ENCODE data around the gene SCYL1.

SCYL1 gene

DNA sequence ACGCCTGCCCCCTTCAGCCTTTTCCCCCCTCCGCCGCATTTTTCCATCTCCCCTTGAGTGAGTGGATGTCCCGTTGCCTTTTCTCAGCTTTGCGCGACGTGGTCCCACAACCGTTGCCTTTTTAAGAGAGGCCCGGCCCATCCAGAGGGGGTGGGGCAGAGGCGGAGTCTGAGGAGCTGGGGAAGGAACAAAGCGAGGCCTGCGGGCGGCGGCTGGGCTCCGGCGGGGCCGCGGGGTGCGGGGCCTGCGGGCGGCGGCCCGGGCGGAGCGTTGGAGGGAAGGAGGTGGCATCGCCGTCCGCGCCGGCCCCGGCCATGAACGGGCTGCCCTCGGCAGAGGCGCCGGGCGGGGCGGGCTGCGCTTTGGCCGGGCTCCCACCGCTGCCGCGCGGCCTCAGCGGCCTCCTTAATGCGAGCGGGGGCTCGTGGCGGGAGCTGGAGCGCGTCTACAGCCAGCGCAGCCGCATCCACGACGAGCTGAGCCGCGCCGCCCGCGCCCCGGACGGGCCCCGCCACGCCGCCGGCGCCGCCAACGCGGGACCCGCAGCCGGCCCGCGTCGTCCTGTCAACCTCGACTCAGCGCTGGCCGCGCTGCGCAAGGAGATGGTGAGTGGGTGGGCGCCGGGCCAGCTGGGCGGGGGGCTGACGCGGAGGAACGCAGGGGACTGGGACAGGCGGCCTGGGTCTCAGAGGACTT, 47.6 kb downstream of the SCYL1 start, which contains the start of gene FAM89B:
Gene FAM89B, plus strand, starts transcription at position 183 of the 696 bp plus-strand sequence. Its CDS starts 132 bp downstream, at position 315.
- no peak for FAIRE-seq

DNA sequence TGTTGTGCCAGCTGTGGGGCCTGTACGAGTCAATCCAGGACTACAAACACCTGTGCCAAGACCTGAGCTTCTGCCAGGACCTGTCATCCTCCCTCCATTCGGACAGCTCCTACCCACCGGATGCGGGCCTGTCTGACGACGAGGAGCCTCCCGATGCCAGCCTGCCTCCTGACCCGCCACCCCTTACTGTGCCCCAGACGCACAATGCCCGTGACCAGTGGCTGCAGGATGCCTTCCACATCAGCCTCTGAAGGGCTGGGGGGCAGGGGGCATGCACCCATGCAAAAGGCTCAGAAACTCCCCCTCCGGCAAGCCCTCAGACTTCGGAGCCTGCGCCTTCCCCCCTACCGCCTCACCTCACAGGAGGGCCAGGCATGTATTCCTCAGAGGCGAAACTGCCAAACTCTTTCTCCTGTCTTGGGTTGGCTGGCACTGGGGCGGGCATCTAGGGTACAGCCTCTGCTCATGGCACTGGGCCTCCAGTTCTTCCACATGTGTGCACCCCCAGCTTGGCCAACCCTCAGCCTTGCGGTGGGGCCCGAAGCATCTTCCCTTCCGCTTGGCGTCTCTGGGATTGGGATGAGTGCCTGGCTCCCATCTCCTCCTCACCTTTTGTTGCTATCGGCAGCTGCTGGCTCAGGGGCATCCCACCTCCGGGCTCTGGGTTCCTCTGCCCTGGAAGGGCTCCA, 48.7 kb downstream of the SCYL1 start:
- no peak for FAIRE-seq

DNA sequence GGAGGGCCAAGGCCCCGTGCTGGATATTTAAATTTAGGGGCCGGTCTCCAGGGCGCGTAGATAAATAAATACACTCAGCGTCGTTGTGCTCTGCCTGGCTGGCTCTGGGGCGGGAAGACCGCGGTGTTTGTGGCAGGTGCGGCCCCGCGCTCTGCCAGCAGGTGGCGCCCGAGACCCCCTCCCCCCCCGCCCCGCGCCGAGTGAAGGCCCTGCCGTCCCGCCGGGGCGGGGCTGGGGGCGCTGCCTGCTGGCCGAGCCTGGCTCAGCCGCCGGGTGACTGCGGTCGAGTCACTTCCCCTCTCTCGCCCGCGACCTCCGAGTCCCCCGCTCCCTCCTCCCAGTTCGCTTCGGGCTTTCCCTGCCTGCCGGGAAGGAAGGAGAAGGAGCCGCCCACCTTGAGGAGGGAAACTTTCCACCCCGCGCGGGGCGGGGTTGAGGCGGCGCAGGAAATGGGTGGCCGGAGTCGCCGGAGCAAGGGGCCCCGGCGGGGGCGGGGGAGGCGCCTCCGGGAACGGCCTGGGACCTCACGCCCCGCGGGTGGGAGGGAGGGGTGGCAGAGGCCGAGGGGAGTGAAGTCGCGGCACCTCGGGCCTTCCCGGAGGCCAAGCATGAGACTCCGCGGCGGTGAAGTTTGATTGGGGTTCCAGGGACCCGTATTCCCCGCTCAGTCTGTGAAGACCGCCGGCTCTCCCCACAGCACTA, 49.4 kb downstream of the SCYL1 start:
- FAIRE-seq, result no peak

DNA sequence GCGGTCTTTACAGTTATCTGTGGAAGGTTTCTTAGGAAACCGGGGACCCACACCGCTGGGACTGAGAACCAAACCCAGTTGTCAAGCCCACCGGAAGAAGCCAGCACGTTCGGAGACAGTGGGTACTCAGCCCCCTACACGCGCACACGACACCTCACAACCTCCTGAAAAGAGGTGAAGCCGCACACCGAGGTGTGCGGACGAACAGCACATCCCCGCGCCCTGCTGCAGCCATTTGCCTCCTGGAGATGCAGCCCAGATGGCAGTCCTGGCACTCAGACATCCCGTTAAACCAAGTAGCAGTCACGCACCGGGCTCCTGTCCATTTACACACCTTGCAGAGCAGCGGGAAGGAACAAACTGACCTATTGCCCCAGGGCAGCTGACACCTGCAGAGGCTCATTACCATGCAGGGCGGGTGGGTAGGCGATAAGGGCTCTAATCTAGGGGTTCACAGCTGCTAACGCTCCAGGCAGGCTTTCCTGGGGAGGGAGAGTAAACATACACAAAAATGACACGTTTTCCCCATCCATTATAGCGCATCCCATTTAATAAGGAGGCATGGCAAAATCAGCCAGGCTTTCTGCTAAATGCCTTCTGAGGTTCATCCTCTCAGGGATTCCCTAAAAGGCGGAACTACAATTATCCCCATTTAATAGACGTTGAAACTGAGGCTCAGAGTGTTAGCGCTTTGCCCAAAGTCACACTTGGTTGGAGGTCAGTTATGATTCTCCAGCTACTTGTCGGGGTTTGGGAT, 50.1 kb downstream of the SCYL1 start:
- no peak for FAIRE-seq

DNA sequence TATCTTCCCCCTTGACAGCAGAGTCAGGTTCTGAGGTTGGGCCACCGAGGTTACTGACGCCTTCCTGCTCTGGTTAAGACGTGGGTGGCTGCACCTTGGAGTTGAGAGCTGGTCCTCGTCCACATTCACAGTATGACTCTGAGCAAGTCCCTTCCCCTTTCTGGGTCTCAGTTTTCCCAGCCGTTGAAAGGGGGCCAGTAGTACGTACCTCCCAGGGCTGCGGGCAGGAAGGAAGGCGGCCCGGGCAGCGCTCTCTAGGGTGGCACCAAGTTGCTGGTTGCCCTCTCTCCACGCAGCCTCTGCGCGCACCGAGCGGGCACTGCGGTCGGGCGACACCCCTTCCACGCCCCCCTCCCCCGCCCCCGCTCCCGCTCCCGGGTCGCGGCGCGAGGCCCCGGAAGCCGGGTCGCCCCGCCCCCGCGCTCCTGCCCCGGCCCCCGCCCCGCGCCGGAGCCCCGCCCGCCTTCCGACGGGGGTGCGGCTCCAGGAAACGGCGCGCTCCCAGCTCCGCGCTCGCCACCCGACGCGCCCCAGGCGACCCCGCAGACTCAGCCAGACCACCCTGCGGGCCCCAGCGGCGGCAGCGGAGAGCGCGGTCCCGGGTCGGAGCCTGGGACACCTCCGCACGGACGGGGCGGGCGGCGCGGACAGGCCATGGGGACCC, 50.8 kb downstream of the SCYL1 start, which contains the start of gene EHBP1L1:
Gene EHBP1L1, plus strand, starts transcription at position 486 of the 664 bp plus-strand sequence. CDS start 250 bp downstream, outside the sequence.
- no peak for FAIRE-seq

DNA sequence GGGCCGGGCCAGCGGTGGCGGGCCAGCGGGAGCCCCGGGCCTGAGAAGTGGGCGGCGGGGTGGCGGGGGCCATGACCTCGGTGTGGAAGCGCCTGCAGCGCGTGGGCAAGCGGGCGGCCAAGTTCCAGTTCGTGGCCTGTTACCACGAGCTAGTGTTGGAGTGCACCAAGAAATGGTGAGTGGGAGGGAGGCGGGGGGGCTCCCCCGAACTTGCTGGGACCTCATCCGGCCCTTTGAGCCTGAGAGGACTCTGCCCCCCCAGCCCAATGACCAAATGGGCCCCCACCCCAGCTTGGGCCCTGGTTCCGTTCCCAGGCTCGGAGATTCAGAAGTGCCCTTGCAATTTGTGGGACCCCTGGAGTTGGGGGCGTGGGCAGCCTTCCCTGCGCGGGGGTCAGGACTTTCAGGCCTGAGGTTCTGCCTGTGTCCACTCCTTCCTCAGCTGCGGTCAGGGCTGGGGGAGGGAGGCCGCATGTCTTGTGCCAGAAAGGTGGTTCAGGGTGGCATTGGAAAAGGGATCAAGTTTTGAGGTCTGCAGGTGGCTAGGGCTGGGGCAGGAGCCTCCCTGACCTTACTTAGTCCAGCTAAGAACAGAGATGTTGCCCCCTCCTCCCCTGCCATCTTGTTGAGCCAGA, 51.5 kb downstream of the SCYL1 start:
- FAIRE-seq, result no peak

DNA sequence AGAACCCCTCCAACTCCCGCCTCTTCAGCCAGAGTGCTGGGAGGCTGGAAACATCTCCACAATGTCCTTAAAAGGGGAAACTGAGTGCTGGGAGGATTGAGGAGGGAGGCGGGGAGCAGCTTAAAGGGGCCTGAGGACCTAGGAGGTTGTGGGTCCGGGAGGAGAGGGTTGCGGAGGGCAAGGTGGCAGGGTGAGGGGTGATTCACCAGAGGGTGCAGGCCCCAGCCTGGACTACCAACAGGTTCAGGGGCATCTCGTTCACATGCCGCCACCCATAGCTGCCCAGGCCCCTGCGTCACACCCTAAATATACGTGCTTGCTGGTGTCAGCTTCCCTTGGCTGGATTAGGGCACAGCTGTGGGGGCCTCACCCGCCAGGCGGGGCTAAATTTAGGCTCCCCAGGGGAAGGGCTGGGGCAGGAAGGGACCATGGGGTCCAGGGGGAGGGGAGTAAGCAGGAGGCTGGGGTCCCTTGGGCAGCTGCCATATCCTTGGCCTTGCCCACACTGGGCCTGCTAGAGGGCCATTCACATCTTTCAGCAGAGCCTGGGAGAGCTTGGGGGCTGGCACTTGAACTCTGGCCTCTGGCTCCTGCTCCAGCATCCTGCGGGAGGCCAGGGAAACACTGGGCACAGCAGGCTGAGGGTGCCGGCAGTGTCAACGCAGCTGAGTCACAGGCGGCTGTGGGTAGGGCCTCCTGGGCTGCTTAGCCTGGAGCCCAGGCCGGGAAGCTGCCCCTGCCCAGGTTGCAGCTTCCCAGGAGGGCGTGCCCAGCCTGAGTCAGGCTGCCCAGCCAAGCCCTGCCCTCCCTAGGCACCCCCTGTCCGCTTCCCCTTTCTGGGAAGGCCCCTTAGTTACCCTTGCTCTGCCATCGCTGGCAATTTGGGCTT, 52.2 kb downstream of the SCYL1 start:
- no peak for FAIRE-seq

DNA sequence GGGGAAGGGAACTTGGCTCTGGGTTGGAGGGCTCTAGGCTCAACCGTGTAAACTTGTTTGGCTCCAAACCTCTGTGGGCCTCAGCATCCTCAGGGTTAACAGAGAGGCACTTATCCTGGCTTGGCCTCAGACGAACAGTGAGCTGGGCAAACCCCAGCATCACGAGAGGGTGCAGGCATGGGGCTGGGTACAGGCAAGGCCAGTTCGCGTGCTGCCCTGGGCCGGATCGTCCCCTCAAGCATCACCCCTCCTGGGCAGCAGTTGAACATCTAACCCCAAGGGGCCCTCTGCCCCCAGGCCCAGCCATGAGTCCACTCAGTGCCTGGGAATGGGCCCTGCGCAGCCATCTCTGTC, 52.9 kb downstream of the SCYL1 start:
- no peak for FAIRE-seq

DNA sequence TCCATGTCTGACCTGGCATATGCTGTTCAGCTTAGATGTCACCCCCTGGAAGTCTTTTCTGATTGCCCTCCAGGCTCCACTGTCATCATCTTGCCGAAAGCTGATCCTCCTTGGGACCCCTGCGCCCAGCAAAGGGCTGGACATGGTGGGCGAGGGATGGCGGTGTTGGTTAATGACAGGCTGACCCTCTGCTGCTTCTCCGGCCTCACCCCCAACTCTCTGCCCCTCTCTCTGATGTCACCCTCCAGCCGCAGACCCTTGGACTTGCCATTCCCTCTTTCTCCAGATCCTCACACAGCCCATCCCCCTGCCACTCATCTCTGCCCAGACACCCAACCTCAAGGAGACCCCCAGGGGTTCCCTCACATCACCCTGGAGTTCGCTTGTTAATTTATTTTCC, 53.3 kb downstream of the SCYL1 start:
- no peak for FAIRE-seq

DNA sequence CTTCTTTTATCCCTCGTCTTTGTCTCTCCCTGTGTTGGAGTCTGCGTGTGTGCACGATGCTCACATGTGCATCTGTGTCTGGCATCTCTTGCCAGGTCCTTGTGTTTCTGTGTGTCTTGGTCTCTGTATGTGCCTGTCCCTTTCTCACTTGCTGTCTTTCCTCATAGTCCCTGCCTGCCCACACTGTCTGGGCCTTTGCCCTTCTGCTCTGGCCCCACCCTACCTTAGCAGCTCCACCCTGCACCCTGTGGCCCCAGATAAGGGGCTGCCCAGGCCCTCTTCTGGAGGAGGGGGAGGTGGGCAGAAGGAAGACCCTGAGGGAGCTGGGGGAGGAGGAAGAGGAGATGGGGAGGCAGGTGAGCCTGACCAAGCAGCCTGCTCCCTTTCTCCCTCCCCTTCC, 53.8 kb downstream of the SCYL1 start:
- no peak for FAIRE-seq

DNA sequence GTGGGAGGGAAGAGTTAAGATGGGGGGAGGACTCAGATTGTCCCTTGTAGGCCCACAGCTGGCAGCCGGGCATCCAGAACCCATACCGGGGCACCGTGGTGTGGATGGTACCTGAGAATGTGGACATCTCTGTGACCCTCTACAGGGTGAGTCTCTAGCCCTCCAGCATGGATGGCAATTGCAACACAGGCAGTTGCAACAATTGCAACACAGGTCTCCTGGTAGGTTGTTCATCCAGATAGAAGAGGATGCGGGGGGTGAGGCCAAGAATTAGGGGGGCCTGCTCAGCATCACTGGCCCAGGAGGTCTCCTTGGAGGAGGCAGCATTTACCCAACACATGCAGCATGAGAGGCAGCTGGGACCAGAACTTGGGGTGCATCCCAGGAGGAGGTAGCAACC, 54.4 kb downstream of the SCYL1 start:
- FAIRE-seq, result no peak

DNA sequence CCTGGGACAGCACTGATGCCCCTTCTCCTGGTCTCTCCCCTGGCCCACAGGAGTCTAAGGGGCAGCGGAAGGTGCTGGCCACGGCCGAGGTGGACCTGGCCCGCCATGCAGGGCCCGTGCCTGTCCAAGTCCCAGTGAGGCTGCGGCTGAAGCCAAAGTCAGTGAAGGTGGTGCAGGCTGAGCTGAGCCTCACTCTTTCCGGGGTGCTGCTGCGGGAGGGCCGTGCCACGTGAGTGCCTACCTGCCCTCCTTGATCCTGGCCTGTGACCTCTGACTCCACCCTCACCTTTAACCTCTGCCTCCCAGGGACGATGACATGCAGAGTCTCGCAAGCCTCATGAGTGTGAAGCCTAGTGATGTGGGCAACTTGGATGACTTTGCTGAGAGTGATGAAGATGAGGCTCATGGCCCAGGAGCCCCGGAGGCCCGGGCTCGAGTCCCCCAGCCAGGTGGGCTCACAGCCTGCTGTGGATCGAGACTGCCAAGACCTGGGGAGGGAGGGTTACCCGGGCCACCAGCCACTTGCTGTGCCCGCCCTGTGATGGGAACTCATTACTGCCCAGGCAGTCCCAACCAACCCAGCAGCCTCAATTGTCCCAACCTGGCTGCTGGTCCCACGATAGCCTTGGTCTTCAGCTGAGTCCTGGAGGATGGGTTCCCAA, 55.3 kb downstream of the SCYL1 start:
- no peak for FAIRE-seq

DNA sequence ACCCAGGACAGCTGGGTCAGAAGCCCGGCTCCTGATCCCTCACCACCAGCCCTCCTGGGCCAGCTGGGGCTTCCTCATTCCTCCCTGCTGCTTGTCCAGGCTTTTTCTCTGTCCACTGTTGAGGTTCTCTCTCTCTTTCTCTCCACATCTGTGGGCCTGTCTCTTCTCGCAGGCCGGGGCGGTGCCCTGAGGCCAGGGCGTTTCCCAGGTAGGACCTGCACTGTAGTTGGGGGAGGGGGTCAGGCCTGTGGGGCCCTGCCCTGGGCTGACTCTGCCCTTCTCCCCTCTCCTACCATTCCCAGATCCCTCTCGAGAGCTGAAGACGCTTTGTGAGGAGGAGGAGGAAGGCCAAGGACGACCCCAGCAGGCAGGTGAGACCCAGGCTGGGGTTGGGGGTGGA, 55.9 kb downstream of the SCYL1 start:
- no peak for FAIRE-seq

DNA sequence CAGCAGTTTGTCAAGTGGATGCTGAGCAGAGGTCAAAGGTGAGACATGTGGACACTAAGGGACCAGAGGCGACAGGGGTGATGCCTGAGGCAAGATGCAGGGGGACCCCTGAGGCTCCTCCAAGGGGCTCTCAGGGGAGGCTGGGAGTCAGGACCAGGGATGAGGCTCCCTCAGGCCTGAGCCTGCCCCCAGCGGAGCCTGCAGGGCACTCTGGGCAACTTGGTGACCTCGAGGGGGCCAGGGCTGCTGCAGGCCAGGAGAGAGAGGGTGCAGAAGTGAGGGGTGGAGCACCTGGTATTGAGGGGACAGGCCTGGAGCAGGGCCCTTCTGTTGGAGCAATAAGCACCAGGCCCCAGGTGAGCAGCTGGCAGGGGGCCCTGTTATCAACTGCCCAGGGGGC, 57.0 kb downstream of the SCYL1 start:
- FAIRE-seq, result no peak

DNA sequence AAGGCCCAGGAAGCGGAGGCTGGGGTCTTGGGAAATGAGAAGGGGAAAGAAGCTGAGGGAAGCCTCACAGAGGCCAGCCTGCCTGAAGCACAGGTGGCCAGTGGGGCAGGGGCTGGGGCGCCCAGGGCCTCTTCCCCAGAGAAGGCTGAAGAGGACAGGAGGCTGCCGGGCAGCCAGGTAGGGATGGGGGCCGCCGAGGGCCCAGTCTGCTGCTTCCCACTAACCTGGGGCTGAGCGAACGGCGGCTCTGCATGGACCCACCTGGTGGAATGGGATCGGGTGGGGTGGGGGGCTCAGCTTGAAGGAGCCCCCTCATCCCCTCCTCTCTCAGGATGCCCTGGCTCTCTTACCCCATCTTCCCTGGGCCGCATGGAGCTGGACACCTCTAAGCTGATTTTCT, 58.7 kb downstream of the SCYL1 start:
- no peak for FAIRE-seq

DNA sequence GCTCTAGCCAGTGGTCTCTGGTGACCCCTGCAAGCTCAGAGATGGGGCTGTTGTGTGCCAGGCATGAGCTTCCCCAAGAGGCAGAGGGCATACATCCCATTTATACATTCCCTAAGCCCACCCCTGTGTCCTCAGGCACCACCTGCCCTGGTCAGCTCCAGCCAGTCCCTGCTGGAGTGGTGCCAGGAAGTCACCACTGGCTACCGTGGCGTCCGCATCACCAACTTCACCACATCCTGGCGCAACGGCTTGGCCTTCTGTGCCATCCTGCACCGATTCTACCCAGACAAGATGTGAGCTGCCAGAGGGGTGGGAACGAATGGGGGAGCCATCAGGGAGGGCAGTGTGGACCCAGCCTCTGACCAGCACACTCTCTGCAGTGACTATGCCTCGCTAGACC, 59.2 kb downstream of the SCYL1 start:
- no peak for FAIRE-seq

DNA sequence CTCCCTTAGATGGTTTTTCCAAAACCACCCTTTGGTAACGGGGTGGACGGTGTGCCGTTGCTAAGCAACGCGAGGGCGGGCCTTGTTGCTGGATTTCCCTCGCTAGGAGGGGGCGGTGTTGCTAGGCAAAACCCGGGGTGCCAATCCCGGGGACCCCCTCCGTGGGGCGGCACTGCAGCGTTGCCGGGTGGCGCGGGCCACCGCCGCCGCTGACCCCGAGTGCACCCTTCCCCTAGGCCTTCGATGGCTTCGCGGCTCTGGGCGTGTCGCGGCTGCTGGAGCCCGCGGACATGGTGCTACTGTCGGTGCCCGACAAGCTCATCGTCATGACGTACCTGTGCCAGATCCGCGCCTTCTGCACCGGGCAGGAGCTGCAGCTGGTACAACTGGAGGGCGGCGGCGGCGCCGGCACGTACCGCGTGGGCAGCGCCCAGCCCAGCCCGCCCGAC, 59.9 kb downstream of the SCYL1 start:
- no peak for FAIRE-seq

DNA sequence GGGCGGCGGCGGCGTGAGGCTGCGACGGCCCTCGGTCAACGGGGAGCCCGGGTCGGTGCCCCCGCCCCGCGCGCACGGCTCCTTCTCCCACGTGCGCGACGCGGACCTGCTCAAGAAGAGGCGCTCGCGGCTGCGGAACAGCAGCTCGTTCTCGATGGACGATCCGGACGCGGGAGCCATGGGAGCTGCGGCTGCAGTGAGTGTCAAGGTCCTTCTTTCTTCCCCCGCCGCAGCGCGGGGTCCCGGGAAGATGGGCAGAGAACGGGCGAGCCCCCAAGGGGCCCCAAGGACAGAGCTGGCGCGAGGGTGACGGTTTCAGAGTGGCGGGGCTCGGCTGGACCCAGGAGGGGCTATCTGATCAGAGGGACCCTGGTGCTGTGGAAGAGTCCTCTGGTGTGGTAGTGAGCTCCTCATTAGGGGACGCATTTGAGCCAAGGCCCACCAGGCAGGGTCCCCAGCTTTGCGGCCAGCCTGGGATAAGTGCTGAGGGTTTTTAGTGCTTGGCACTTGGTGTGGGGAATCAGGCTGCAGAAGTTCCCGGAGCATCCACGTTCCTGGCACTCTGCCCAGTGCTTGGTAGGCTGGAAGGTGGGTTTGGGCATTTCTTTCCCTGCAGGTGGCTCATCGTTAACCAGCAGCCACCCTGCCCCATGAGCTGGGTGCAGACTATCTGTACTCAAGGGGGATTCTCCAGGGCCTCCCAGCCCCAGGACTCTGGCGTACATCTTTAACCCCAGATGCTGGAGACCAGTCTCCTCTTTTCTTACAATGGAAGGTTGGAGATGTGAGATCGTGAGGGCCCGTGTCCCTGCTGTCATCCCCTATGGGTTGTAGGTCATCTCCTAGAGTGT, 60.7 kb downstream of the SCYL1 start:
- no peak for FAIRE-seq

DNA sequence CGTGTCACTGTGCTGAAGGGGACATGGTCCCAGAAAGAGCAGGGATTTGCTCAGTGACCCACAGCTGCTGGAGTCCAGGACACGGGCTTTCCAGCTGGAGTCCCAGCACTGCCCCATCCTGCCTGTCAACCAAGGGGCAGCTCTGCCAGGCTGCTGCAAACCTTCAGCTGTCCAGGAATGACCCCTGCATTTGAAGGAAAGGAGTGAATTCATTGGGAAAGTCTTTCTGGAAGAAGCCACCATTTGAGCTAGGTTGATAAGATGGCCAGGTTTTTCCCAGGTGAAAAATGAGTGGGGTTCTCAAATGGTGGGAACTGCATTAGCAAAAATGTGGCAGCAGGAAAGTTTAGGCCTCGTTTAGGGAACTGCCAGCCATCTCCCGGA, 61.4 kb downstream of the SCYL1 start:
- no peak for FAIRE-seq
